Measurements from ENCODE around the gene ADAMTS15. TPM values are rescaled to one million over a fixed set of nuclear protein-coding genes. Genes with fewer than 3 reads are reported as not detected.

ADAMTS15 gene
- total and polyA plus RNA-seq, 10 of the 15 experiments (the other 5 are each of a cell fraction or from before 2014, with no cell fraction given) = not detected

DNA sequence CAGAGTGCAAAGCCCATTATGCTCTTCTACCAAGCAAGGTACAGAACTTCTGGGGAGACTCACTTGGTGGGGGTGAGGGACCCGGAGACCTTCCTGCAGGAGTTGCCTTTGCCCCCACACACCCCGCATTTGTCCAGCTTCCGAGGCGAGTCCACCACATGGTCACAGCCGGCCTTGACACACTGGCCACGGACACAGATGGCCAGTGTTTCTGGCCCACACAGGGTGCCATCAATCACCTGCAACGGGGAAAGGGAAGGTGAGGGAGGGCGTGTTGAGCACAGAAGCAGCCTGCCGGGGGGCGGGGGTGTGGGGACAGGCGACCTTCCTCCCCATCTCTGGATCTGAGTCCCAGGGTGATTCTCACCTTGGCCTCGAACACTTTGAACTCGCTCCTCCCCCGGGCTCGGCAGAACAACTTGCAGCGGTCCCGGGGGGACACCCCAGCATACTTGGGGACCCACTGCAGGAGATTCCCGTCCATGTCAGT lies 40.0 kb upstream of the ADAMTS15 start:
- FAIRE-seq = no peak
- Histone ChIP-seq H3K9ac (ENCODE audit: control insufficient read depth, insufficient read depth, low read length) (no peak overlapping the region), H3K79me2 (ENCODE audit: control insufficient read depth, insufficient read depth, low read length) (no peaks in the 10 kb centered on the region), H3K4me3 (no peak overlapping the region), H3K9me3 (replicated peaks; ENCODE audit: control insufficient read depth, insufficient read depth, low read length) (no peaks in the 10 kb centered on the region), H3K27ac (ENCODE audit: control insufficient read depth, insufficient read depth) (no peak overlapping the region), H3K27me3 (replicated peaks in 1 of 2; ENCODE audit: control insufficient read depth in 2 of 2, insufficient read depth in 2 of 2, low read length in 1 of 2) (peaks cover 0 to 1% of the 10 kb centered on the region in 2 experiments; a peak in 2 of 4 replicates), H3K4me1 (ENCODE audit: control insufficient read depth, insufficient read depth, low read length) (no peaks in the 10 kb centered on the region), H3K36me3 (ENCODE audit: control insufficient read depth in 2 of 2, insufficient read depth in 2 of 2, low read length in 1 of 2) (no peaks in the 10 kb centered on the region), H2AFZ (ENCODE audit: control insufficient read depth, low read depth, low read length) (no peak overlapping the region), H3K4me2 (ENCODE audit: control insufficient read depth, insufficient read depth) (no peak overlapping the region), H4K20me1 (ENCODE audit: control insufficient read depth, insufficient read depth) (no peaks in the 10 kb centered on the region)
- POLR2A ChIA-PET = no interaction called here
- WGBS (ENCODE audit: insufficient coverage, insufficient replicate concordance, low lambda C conversion rate, missing lambda C conversion rate) = 47% methylated on average over 14 of the region's 18 CpGs
- no TSS peak for BruUV-seq (replicated peaks)
- CTCF ChIA-PET = no interaction called here
- no peak for DNase-seq (ENCODE audit: low read depth, low spot score)
- RAD21 ChIA-PET (ENCODE audit: unreplicated experiment) = no interaction called here
- intact Hi-C loops (cut with micrococcal nuclease; ENCODE audit: unreplicated experiment) (no loop called here), in situ Hi-C loops (cut with MboI) (no loop called here)
- SMC1A ChIA-PET (ENCODE audit: uncharacterized antibody, unreplicated experiment) = no interaction called here
- TF ChIP-seq, protein P1, sequence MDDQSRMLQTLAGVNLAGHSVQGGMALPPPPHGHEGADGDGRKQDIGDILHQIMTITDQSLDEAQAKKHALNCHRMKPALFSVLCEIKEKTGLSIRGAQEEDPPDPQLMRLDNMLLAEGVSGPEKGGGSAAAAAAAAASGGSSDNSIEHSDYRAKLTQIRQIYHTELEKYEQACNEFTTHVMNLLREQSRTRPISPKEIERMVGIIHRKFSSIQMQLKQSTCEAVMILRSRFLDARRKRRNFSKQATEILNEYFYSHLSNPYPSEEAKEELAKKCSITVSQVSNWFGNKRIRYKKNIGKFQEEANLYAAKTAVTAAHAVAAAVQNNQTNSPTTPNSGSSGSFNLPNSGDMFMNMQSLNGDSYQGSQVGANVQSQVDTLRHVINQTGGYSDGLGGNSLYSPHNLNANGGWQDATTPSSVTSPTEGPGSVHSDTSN (IDR thresholded peaks at IDR 0.05; ENCODE audit: insufficient replicate concordance, low read depth, low read length) = no peak
- TF ChIP-seq MTA3 (IDR thresholded peaks at IDR 0.05; ENCODE audit: borderline replicate concordance, low read length) = no peak
- TF ChIP-seq KDM1A (IDR thresholded peaks at IDR 0.05; ENCODE audit: borderline replicate concordance) = no peak
- no peak for TF ChIP-seq RELA (IDR thresholded peaks at IDR 0.05; ENCODE audit: borderline replicate concordance, partially characterized antibody)
- TF ChIP-seq, protein P2, sequence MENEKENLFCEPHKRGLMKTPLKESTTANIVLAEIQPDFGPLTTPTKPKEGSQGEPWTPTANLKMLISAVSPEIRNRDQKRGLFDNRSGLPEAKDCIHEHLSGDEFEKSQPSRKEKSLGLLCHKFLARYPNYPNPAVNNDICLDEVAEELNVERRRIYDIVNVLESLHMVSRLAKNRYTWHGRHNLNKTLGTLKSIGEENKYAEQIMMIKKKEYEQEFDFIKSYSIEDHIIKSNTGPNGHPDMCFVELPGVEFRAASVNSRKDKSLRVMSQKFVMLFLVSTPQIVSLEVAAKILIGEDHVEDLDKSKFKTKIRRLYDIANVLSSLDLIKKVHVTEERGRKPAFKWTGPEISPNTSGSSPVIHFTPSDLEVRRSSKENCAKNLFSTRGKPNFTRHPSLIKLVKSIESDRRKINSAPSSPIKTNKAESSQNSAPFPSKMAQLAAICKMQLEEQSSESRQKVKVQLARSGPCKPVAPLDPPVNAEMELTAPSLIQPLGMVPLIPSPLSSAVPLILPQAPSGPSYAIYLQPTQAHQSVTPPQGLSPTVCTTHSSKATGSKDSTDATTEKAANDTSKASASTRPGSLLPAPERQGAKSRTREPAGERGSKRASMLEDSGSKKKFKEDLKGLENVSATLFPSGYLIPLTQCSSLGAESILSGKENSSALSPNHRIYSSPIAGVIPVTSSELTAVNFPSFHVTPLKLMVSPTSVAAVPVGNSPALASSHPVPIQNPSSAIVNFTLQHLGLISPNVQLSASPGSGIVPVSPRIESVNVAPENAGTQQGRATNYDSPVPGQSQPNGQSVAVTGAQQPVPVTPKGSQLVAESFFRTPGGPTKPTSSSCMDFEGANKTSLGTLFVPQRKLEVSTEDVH (IDR thresholded peaks at IDR 0.05; ENCODE audit: low read depth, partially characterized antibody) = no peak
- TF ChIP-seq MTA2 (IDR thresholded peaks at IDR 0.05; ENCODE audit: low read depth) = no peak
- TF ChIP-seq CHD1 (IDR thresholded peaks at IDR 0.05; ENCODE audit: low read depth, low read length) = no peak
- TF ChIP-seq SUPT20H (IDR thresholded peaks at IDR 0.05; ENCODE audit: borderline replicate concordance, control insufficient read depth, low read depth, low read length) = no peak
- no peak for TF ChIP-seq FOS (IDR thresholded peaks at IDR 0.05; ENCODE audit: borderline replicate concordance, extremely low read depth, insufficient read length)
- TF ChIP-seq, protein P3, sequence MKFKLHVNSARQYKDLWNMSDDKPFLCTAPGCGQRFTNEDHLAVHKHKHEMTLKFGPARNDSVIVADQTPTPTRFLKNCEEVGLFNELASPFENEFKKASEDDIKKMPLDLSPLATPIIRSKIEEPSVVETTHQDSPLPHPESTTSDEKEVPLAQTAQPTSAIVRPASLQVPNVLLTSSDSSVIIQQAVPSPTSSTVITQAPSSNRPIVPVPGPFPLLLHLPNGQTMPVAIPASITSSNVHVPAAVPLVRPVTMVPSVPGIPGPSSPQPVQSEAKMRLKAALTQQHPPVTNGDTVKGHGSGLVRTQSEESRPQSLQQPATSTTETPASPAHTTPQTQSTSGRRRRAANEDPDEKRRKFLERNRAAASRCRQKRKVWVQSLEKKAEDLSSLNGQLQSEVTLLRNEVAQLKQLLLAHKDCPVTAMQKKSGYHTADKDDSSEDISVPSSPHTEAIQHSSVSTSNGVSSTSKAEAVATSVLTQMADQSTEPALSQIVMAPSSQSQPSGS (IDR thresholded peaks at IDR 0.05; ENCODE audit: low read length) = no peak
- no peak for TF ChIP-seq IKZF1 (conservative IDR thresholded peaks at IDR 0.05)
- no peak for TF ChIP-seq ZNF622 (IDR thresholded peaks at IDR 0.05)
- no peak for ATAC-seq
